ENCODE data around the gene PDGFC. TPM values are rescaled to one million over a fixed set of nuclear protein-coding genes. Genes with fewer than 3 reads are reported as not detected.
A peak's percentile ranks its signal among the peaks of the same experiment; 100 is the strongest.

PDGFC gene
- total RNA-seq, 2 experiments from 2014 or later = not detected

DNA sequence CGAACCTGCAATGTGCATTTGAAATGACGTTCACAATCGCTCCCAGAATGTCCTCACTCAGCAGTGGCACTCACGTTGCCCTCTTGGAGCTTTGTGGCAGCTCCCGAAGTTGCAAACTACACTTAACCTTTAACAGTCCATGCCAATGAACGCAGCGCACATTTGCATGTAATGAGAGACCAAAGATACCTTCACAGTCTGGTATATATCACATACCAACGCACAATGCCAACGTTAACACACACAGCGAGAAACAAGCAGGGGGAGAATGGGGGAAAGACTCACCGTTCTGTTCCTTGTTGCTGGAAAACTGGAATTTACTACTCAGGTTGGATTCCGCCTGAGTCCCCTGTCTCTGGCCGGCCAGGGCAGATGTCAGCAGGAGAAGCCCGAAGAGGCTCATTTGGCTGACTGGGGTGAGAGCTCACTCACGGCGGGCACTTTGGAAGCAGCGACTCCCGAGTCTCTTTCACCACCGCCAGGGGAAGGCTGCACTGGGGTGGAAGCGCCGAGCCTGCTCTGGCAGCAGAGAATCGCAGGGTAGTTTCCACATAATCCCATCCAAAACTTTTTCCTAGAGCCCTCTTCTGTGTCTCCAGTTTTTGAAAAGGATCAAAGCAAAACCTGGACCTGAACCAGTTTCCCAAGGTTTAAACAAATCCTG is 966 bp downstream of the PDGFC start:
- no peak overlapping the region for H3K4me3 Mint-ChIP-seq
- peaks cover 7% of the 10 kb centered on the region for H3K9me3 Mint-ChIP-seq
- no peaks in the 10 kb centered on the region for H3K36me3 Mint-ChIP-seq
- DNase-seq = no peak
- intact Hi-C loops (cut with micrococcal nuclease) = no loop called here
- H3K4me1 Mint-ChIP-seq (ENCODE audit: low read depth) = peaks cover 8% of the 10 kb centered on the region
- CTCF ChIA-PET = no interaction called here
- POLR2A ChIA-PET = no interaction called here
- peaks cover 45% of the 10 kb centered on the region for H3K27me3 Mint-ChIP-seq
- no peak overlapping the region for H3K27ac Mint-ChIP-seq

DNA sequence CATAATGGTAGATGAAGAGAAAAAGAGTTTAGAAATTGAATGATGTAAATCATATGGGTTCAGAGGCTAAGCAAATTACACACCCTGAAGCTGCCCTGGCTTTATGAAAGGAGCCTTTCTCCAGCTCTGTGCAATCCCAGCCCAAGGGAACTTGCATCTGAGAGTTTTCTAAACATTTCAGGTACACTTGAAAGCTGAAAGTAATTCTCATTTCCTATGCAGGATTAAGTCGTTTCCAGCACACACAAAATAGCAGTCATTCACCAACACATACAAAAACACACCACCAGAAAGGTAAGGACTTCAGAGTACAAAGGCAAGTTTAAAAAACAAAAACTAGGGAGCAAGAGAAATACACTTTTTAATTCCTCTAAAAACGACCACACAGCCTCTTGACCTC is 1.7 kb downstream of the PDGFC start:
- ChIA-PET POLR2A (no interaction called here), CTCF (no interaction called here)
- H3K4me3 Mint-ChIP-seq = no peak overlapping the region
- H3K27me3 Mint-ChIP-seq = peaks cover 45% of the 10 kb centered on the region
- no peak for DNase-seq
- no peaks in the 10 kb centered on the region for H3K36me3 Mint-ChIP-seq
- intact Hi-C loops (cut with micrococcal nuclease) = no loop called here
- H3K27ac Mint-ChIP-seq = no peak overlapping the region
- H3K4me1 Mint-ChIP-seq (ENCODE audit: low read depth) = peaks cover 8% of the 10 kb centered on the region
- peaks cover 7% of the 10 kb centered on the region for H3K9me3 Mint-ChIP-seq

DNA sequence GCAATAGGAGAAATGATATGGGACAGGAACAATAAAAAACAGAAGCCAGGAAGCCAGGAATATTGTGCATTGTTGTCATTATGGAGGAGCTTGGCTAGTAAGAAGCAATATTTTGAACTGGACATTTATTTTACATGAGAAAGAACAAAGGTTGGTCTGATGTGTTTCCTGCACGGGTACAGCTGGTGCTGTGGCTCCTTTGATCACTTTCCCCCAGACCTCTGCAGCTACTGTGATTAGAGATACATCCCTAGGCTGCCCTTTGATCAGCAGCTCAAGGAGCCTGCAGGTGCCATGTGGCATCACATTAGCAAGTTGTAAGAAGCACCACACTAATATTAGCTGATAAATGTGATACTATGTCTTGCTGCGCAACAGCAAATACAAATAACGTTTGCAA is 2.5 kb downstream of the PDGFC start:
- CTCF ChIA-PET = no interaction called here
- Mint-ChIP-seq H3K36me3 (no peaks in the 10 kb centered on the region), H3K4me3 (no peak overlapping the region), H3K27me3 (peaks cover 45% of the 10 kb centered on the region), H3K4me1 (ENCODE audit: low read depth) (peaks cover 8% of the 10 kb centered on the region), H3K9me3 (peaks cover 7% of the 10 kb centered on the region), H3K27ac (no peak overlapping the region)
- no peak for DNase-seq
- intact Hi-C loops (cut with micrococcal nuclease) = no loop called here
- POLR2A ChIA-PET = no interaction called here

- H3K9me3 Mint-ChIP-seq = peaks cover 7% of the 10 kb centered on the region
- peaks cover 8% of the 10 kb centered on the region for H3K4me1 Mint-ChIP-seq (ENCODE audit: low read depth)
- H3K36me3 Mint-ChIP-seq = no peaks in the 10 kb centered on the region
- H3K27ac Mint-ChIP-seq = no peak overlapping the region
- intact Hi-C loops (cut with micrococcal nuclease) = no loop called here
- CTCF ChIA-PET = interaction anchor here (1.5 kb wide), 1 partner anchor 14 kb away, joined by 3 read pairs; no protein-coding TSS in a partner anchor
- POLR2A ChIA-PET = no interaction called here
- H3K4me3 Mint-ChIP-seq = no peak overlapping the region
- peak; percentile 24 for DNase-seq
- peaks cover 39% of the 10 kb centered on the region for H3K27me3 Mint-ChIP-seq
These were observed 3.1 kb downstream of the PDGFC start for GRCh38 chr4:156968479-156968984.

- H3K27ac Mint-ChIP-seq = no peak overlapping the region
- no peak for DNase-seq
- ChIA-PET CTCF (interaction anchor here (0.6 kb wide), 1 partner anchor 228 kb away, joined by 3 read pairs; no protein-coding TSS in a partner anchor), POLR2A (no interaction called here)
- peaks cover 7% of the 10 kb centered on the region for H3K9me3 Mint-ChIP-seq
- H3K4me3 Mint-ChIP-seq = no peak overlapping the region
- no peaks in the 10 kb centered on the region for H3K36me3 Mint-ChIP-seq
- peaks cover 8% of the 10 kb centered on the region for H3K4me1 Mint-ChIP-seq (ENCODE audit: low read depth)
- intact Hi-C loops (cut with micrococcal nuclease) = no loop called here
- H3K27me3 Mint-ChIP-seq = peaks cover 32% of the 10 kb centered on the region
These were observed 4.8 kb downstream of the PDGFC start for GRCh38 chr4:156966836-156967235.

DNA sequence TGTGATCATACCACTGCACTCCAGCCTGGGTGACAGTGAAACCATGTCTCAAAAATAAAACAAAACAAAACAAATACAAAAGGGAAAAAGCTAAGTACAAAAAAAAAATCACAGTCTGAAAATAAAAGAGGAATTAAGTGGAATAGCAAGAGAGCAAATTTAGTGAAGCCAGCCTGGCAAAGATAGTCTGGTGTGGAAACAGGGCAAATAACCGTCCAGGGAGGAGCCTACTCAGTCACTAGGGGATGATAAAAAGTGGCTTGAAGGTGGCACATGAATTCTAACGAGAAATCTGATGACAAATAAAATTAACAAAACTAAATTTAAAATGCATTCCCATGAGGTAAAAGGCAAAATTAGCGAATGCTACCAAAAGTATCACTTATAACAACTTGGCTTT is 8.2 kb downstream of the PDGFC start:
- H3K27me3 Mint-ChIP-seq = peaks cover 10% of the 10 kb centered on the region
- no peak for DNase-seq
- no peaks in the 10 kb centered on the region for H3K4me1 Mint-ChIP-seq (ENCODE audit: low read depth)
- no peak overlapping the region for H3K27ac Mint-ChIP-seq
- H3K4me3 Mint-ChIP-seq = no peak overlapping the region
- CTCF ChIA-PET = no interaction called here
- no peaks in the 10 kb centered on the region for H3K36me3 Mint-ChIP-seq
- intact Hi-C loops (cut with micrococcal nuclease) = no loop called here
- peaks cover 9% of the 10 kb centered on the region for H3K9me3 Mint-ChIP-seq
- POLR2A ChIA-PET = no interaction called here

DNA sequence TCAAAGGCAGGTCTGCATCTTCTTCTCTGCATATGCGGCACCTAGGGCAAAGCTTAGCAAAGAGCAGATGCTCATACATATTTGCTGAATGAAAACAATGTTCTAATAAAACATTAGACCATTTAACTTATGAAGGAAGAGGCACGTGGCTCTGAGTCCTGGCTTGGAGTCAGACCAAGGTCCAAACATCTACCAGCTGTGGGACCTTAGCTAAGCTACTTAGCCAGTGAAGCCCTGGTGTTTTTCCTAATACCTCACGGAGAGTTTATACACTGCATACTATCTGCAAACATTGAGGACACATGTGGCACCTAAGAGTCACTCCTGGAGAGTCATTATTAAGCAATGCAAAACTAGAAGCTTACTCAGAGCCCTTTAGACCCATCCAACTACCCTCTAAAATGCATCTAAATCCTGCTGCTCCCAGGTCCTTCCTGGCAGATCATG is 9.0 kb downstream of the PDGFC start:
- H3K9me3 Mint-ChIP-seq = peaks cover 7% of the 10 kb centered on the region
- intact Hi-C loops (cut with micrococcal nuclease) = no loop called here
- no peak for DNase-seq
- no peak overlapping the region for H3K27ac Mint-ChIP-seq
- peaks cover 5% of the 10 kb centered on the region for H3K27me3 Mint-ChIP-seq
- H3K36me3 Mint-ChIP-seq = no peaks in the 10 kb centered on the region
- POLR2A ChIA-PET = no interaction called here
- no peak overlapping the region for H3K4me3 Mint-ChIP-seq
- CTCF ChIA-PET = no interaction called here
- no peaks in the 10 kb centered on the region for H3K4me1 Mint-ChIP-seq (ENCODE audit: low read depth)

DNA sequence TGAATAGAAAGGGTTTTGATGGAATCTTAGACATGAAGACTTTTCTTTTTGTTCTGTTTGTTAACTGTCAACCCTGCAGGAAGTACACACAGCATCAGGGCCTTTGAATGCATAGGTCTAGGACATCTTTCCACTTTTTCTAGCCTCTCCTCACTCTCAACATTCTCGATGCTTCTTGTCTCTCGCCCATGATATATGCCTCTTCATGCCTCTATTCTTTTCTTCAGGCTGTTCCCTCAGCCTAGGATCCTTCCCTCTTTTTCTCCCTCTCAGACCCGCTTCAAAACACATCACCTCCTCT is 9.6 kb downstream of the PDGFC start:
- ChIA-PET POLR2A (no interaction called here), CTCF (no interaction called here)
- peaks cover 2% of the 10 kb centered on the region for H3K9me3 Mint-ChIP-seq
- H3K4me1 Mint-ChIP-seq (ENCODE audit: low read depth) = no peaks in the 10 kb centered on the region
- H3K4me3 Mint-ChIP-seq = no peak overlapping the region
- no peak overlapping the region for H3K27ac Mint-ChIP-seq
- no peaks in the 10 kb centered on the region for H3K36me3 Mint-ChIP-seq
- H3K27me3 Mint-ChIP-seq = peaks cover 1% of the 10 kb centered on the region
- intact Hi-C loops (cut with micrococcal nuclease) = no loop called here
- DNase-seq = no peak

GRCh38 chr4:156961196-156962057 is 10.2 kb downstream of the PDGFC start:
- ChIA-PET POLR2A (no interaction called here), CTCF (no interaction called here)
- Mint-ChIP-seq H3K27me3 (no peaks in the 10 kb centered on the region), H3K9me3 (peaks cover 2% of the 10 kb centered on the region), H3K4me1 (ENCODE audit: low read depth) (no peaks in the 10 kb centered on the region), H3K27ac (no peak overlapping the region), H3K36me3 (no peaks in the 10 kb centered on the region), H3K4me3 (no peak overlapping the region)
- no peak for DNase-seq
- intact Hi-C loops (cut with micrococcal nuclease) = no loop called here

DNA sequence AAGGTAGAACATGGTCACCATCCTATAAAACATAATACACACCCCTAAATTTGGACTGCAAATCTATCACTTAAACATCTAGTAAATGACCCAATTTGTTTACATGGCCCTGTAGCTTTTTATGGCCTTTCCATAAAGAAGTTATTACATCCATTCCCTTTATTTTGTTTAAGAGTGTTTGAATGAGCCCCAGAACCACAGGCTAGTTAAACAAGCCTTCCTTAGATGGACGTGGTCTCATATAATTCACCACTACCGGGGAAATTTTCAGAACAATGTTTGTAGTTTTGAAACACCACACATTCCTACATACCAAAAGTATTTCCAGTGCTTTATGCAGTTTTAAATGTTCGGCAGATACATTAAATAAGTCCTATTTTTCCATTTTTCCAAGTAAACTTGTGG is 12.3 kb downstream of the PDGFC start:
- ChIA-PET POLR2A (no interaction called here), CTCF (no interaction called here)
- H3K27ac Mint-ChIP-seq = no peak overlapping the region
- DNase-seq = no peak
- H3K4me3 Mint-ChIP-seq = no peak overlapping the region
- H3K9me3 Mint-ChIP-seq = peaks cover 2% of the 10 kb centered on the region
- intact Hi-C loops (cut with micrococcal nuclease) = no loop called here
- H3K27me3 Mint-ChIP-seq = no peaks in the 10 kb centered on the region
- no peaks in the 10 kb centered on the region for H3K4me1 Mint-ChIP-seq (ENCODE audit: low read depth)
- no peaks in the 10 kb centered on the region for H3K36me3 Mint-ChIP-seq

- peaks cover 2% of the 10 kb centered on the region for H3K9me3 Mint-ChIP-seq
- H3K27me3 Mint-ChIP-seq = no peaks in the 10 kb centered on the region
- POLR2A ChIA-PET = no interaction called here
- H3K4me1 Mint-ChIP-seq (ENCODE audit: low read depth) = no peaks in the 10 kb centered on the region
- intact Hi-C loops (cut with micrococcal nuclease) = no loop called here
- CTCF ChIA-PET = no interaction called here
- no peak overlapping the region for H3K4me3 Mint-ChIP-seq
- DNase-seq = no peak
- H3K36me3 Mint-ChIP-seq = no peaks in the 10 kb centered on the region
- no peak overlapping the region for H3K27ac Mint-ChIP-seq
These were observed 13.1 kb downstream of the PDGFC start for GRCh38 chr4:156958276-156959074.

DNA sequence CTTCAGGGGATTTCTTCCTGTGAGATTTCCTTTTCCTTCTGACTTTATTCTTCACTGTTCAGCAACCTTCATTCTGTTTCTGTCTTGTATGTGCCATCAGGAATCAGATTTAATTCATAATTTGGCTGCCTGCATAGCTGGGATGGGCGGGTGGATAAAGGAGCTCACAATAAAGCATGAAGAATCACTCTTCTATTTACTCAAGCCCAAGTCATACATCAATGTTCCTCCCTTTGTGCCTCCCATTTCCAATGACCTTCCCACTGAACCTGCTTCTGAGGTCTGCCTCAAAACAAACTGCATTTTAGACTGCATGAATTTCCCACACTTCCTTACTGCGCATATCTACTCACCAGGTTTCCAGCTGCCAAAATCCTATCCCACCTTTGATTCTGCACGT is 14.0 kb downstream of the PDGFC start:
- Mint-ChIP-seq H3K27ac (no peak overlapping the region), H3K36me3 (no peaks in the 10 kb centered on the region), H3K4me1 (ENCODE audit: low read depth) (no peaks in the 10 kb centered on the region), H3K4me3 (no peak overlapping the region), H3K9me3 (peaks cover 2% of the 10 kb centered on the region), H3K27me3 (no peaks in the 10 kb centered on the region)
- POLR2A ChIA-PET = no interaction called here
- DNase-seq = no peak
- intact Hi-C loops (cut with micrococcal nuclease) = no loop called here
- CTCF ChIA-PET = no interaction called here

Measured in activated CD4-positive, alpha-beta memory T cell treated with anti-CD3 and anti-CD28 coated beads for 36 hours (primary cell).